Stimulated activated memory B cell treated with anti-CD40 and anti-IgM and Interleukin-4, amounts not matched to agents 10 μg/mL and 1 μg/mL and 100 μg/mL, for 72 hours (primary cell): Measurements from ENCODE around the gene BMP7.
"Not testable (repeated sequence)": the region's sequence is repeated elsewhere in the genome, so short reads cannot be mapped to it uniquely, and the experiment has no call there.

Experiments used
- ATAC-seq: fragments of 150-1000 bp; cut with Tn5 transposase; 2 replicates; pipeline ENCODE4 v1.10.0; 2021
- H3K27ac Mint-ChIP-seq: one replicate; pipeline ENCODE4 v1.8.0; 2022; ENCODE audit warnings: mild to moderate bottlenecking, mixed read lengths
- H3K27me3 Mint-ChIP-seq: one replicate; pipeline ENCODE4 v1.8.0; 2022; ENCODE audit warnings: mixed read lengths
- H3K36me3 Mint-ChIP-seq: one replicate; pipeline ENCODE4 v1.8.0; 2022; ENCODE audit warnings: mixed read lengths
- H3K4me1 Mint-ChIP-seq: one replicate; pipeline ENCODE4 v1.8.0; 2022; ENCODE audit warnings: mixed read lengths
- H3K4me3 Mint-ChIP-seq: one replicate; pipeline ENCODE4 v1.8.0; 2022; ENCODE audit warnings: mild to moderate bottlenecking, moderate library complexity, mixed read lengths
- H3K9me3 Mint-ChIP-seq: one replicate; pipeline ENCODE4 v1.8.0; 2022; ENCODE audit warnings: mixed read lengths

BMP7 gene

DNA sequence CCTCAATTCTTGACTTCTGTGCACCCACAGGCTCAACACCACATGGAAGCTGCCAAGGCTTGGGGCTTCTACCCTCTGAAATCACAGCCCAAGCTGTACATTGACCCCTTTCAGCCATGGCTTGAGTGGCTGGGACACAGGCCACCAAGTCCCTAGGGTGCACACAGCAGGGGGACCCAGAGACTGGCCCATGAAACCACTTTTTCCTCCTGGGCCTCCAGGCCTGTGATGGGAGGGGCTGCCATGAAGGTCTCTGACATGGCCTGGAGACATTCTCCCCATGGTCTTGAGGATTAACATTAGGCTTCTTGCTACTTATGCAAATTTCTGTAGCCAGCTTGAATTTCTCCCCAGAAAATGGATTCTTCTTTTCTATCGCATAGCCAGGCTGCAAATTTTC is 26.7 kb downstream of the BMP7 start:
- H3K4me3 Mint-ChIP-seq, ATAC-seq, H3K27ac Mint-ChIP-seq, H3K4me1 Mint-ChIP-seq, H3K36me3 Mint-ChIP-seq: not testable (repeated sequence)
- Mint-ChIP-seq H3K27me3 (peaks cover 18% of the 10 kb centered on the region), H3K9me3 (peaks cover 12% of the 10 kb centered on the region)

DNA sequence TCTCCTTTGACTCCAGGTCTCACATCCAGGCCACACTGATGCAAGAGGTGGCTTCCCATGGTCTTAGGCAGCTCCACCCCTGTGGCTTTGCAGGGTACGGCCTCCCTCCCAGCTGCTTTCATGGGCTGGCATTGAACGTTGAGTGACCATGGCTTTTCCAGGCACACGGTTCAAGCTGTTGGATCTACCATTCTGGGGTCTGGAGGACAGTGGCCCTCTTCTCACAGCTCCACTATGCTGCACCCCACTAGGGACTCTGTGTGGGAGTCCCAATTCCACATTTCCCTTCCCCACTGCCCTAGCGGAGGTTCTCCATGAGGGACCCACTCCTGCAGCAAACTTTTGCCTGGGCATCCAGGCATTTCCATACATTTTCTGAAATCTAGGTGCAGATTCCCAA is 27.1 kb downstream of the BMP7 start:
- H3K36me3 Mint-ChIP-seq, H3K27ac Mint-ChIP-seq, H3K4me1 Mint-ChIP-seq, ATAC-seq, H3K4me3 Mint-ChIP-seq: not testable (repeated sequence)
- H3K27me3 Mint-ChIP-seq: peaks cover 22% of the 10 kb centered on the region
- H3K9me3 Mint-ChIP-seq: peaks cover 12% of the 10 kb centered on the region

DNA sequence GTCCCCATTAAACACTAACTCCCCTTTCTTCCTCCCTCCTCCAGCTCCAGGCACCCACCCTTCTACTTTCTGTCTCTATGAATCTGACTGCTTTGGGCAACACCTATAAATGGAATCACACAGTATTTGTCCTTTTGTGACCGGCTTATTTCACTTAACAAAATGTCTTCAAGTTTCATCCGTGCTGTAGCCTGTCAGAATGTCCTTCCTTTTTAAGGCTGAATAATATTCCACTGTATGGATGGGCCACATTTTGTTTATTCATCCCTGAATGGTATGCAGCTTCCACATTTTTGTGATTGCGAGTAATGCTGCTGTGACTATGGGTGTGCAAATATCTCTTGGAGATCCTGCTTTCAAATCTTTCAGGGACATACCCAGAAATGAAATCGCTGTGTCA is 28.4 kb downstream of the BMP7 start:
- no peak overlapping the region for H3K4me3 Mint-ChIP-seq
- H3K36me3 Mint-ChIP-seq: no peaks in the 10 kb centered on the region
- peaks cover 27% of the 10 kb centered on the region for H3K27me3 Mint-ChIP-seq
- peaks cover 12% of the 10 kb centered on the region for H3K9me3 Mint-ChIP-seq
- no peaks in the 10 kb centered on the region for H3K4me1 Mint-ChIP-seq
- ATAC-seq: no peak
- H3K27ac Mint-ChIP-seq: no peak overlapping the region

DNA sequence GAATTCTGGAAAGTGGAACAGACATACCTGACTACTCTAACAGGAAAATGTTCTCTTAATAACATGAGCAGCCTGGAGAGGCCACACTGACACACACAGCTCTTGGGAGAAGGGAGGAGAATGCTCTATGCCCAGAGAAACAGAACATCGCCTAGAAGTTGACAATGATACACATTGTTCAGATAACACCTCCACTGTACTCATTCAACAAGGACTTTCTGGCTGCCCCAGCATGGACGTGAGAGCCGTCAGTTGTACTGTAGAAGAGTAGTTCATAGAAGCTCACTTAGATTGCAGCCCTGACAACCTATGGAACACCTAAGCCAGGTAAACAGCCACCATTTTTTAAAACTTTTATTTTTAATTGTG is 28.9 kb downstream of the BMP7 start:
- no peak for ATAC-seq
- H3K27me3 Mint-ChIP-seq: peaks cover 27% of the 10 kb centered on the region
- H3K9me3 Mint-ChIP-seq: peaks cover 12% of the 10 kb centered on the region
- H3K4me1 Mint-ChIP-seq: no peaks in the 10 kb centered on the region
- no peaks in the 10 kb centered on the region for H3K36me3 Mint-ChIP-seq
- no peak overlapping the region for H3K27ac Mint-ChIP-seq
- no peak overlapping the region for H3K4me3 Mint-ChIP-seq

DNA sequence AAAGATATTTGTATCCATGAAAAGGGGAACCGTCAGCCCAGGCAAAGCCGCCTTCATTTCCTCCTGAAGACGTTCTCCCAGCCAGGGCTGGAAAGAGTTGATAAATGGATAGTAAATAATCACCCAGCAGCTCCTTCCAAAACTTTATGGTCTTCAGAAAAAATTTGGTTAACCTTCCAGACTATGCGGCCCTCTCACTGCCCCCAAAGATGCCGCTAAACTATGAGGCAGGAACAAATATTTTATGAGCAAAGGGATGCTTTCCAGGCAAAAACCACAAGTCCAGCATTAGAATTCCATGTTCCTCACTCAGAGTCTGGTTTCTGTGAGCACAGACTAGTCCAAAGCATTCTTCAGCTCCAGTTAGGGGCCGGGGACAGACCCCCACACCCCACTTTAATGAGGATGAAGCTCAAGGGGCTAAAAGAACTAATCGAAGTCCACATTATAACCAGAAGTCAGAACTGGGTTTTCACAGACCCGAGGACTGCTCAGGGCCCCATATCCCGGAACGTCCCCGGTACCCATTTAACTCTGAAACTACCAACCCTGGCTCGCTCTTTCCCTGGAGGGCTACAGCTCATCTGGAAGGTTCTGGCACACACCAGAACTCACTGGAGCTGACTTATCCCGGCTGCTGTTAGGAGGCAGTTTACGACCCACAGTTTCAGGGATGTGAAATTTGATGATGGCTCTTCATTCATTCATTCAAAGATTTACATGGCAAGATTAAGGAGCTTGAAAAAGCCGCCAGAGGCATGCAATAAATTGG is 29.4 kb downstream of the BMP7 start:
- ATAC-seq: no peak
- no peak overlapping the region for H3K4me3 Mint-ChIP-seq
- H3K36me3 Mint-ChIP-seq: no peaks in the 10 kb centered on the region
- peaks cover 12% of the 10 kb centered on the region for H3K9me3 Mint-ChIP-seq
- H3K27me3 Mint-ChIP-seq: peaks cover 27% of the 10 kb centered on the region
- H3K4me1 Mint-ChIP-seq: no peaks in the 10 kb centered on the region
- H3K27ac Mint-ChIP-seq: no peak overlapping the region

DNA sequence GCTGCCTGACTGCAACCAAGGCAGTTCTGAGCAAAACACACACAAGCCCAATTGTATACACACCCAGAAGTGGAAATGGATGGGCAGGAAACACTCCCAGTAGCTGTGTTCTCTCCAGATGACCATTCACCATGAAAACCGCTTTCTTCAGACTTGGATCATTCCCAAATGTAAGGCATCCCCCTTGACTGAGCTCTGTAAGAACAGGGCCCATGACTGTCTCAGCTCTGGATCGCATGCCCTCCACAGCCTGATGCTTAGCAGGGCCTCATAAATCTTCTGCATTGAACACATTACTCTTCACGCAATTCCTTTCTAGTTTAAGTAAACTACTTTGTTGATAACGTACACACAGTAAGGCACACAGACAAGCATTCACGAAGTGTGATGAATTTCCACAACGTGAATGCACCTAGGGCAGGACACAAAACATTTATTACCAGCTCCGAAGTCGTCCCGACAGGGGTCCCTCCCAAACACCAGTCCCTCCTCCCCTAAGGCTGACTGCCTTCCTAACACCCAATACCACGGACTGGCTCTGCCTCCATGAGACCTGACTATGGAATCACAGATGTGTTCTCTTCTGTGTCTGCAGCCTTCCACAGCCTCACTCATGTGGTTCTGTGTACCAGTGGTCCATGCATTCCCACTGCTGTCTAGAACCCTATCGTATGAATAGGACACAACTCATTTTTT is 31.7 kb downstream of the BMP7 start:
- Mint-ChIP-seq H3K4me3 (no peak overlapping the region), H3K36me3 (no peaks in the 10 kb centered on the region), H3K9me3 (peaks cover 8% of the 10 kb centered on the region), H3K27me3 (peaks cover 28% of the 10 kb centered on the region), H3K27ac (no peak overlapping the region), H3K4me1 (no peaks in the 10 kb centered on the region)
- ATAC-seq: no peak

DNA sequence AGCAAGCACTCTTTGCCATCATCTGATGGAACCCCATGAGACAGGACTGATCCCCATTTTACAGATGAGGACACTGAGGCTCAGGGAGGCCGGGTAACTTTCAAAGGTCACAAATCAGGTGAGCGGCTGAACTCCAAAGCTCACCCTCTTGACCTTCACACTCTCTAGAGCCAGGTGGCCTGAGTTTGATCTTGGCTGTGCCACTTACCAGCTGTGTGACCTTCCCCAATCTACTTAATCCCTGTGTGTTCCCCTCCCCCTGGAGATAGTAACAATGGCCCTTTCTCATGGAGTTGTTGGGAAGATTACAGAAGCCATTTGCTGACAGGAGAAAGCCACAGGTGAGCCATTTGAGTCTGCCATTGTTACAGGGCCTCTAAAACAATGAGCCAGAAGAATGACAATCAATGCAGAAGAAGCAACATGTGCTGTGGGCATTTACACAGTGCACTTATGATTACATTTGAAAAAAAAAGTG is 34.5 kb downstream of the BMP7 start:
- Mint-ChIP-seq H3K4me1 (no peaks in the 10 kb centered on the region), H3K27ac (no peak overlapping the region), H3K4me3 (no peak overlapping the region), H3K9me3 (no peaks in the 10 kb centered on the region), H3K27me3 (peaks cover 38% of the 10 kb centered on the region), H3K36me3 (no peaks in the 10 kb centered on the region)
- no peak for ATAC-seq

DNA sequence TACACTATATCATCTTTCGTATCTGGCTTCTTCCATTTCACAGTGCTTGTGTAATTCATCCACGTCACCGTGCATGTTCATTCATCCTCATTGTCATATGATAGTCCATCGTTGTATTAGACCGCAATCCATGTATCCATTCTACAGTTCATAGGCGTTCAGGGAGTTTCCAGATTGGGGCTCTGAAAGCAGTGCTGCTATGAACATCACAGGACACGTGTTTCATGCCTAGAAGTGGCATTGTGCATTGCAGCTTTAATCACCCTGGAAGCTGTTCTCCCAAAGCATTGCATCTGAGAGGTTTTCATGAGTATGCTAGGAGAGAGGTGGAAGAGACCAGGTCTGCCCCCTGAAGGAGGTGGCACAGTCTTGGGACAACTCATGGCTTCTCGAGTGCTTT is 35.3 kb downstream of the BMP7 start:
- no peaks in the 10 kb centered on the region for H3K9me3 Mint-ChIP-seq
- ATAC-seq: no peak
- H3K36me3 Mint-ChIP-seq: no peaks in the 10 kb centered on the region
- no peak overlapping the region for H3K27ac Mint-ChIP-seq
- H3K4me1 Mint-ChIP-seq: no peaks in the 10 kb centered on the region
- peaks cover 35% of the 10 kb centered on the region for H3K27me3 Mint-ChIP-seq
- no peak overlapping the region for H3K4me3 Mint-ChIP-seq

DNA sequence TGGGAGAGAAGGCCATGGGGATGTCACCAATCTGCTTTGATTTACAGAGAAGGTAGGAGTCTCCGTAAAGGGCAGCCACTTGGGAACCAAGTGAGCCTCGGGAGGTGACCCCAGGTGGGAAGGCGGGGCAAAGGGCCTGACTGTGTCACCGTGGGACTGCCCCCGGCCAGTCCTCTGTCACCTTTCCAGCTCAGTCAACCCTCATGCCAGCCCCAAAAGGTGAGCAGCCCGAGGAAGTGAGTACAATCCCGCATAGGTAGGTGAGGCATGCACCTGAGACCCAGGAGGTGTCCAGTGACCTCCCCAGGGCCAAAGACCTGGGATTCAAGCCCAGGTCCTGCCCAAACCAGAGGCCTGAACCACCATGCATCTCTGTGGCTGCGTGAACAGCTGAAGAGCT is 36.2 kb downstream of the BMP7 start:
- no peak overlapping the region for H3K4me3 Mint-ChIP-seq
- H3K9me3 Mint-ChIP-seq: no peaks in the 10 kb centered on the region
- ATAC-seq: no peak
- H3K4me1 Mint-ChIP-seq: no peaks in the 10 kb centered on the region
- no peak overlapping the region for H3K27ac Mint-ChIP-seq
- H3K27me3 Mint-ChIP-seq: peaks cover 25% of the 10 kb centered on the region
- no peaks in the 10 kb centered on the region for H3K36me3 Mint-ChIP-seq

DNA sequence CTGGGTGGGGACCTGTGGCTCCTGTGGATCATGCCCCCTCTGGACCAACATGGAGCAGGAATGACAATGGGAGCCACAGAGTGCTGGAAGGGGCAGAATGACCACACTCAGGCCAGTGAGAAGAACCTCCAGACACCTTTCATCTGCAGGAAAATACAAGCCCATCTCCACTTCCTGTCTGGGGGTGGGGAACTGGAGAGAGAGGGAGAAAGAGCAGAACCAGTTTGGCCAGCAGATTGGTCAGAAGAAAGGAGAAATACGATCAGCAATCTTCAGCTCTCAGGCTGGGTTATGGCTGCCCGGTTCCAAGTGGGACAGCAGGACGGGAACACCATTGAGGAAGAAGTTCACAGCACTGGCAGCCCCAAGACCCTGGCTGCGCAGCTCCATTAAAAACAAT is 37.0 kb downstream of the BMP7 start:
- no peaks in the 10 kb centered on the region for H3K4me1 Mint-ChIP-seq
- no peak for ATAC-seq
- peaks cover 19% of the 10 kb centered on the region for H3K27me3 Mint-ChIP-seq
- no peak overlapping the region for H3K27ac Mint-ChIP-seq
- H3K36me3 Mint-ChIP-seq: no peaks in the 10 kb centered on the region
- H3K4me3 Mint-ChIP-seq: no peak overlapping the region
- no peaks in the 10 kb centered on the region for H3K9me3 Mint-ChIP-seq

DNA sequence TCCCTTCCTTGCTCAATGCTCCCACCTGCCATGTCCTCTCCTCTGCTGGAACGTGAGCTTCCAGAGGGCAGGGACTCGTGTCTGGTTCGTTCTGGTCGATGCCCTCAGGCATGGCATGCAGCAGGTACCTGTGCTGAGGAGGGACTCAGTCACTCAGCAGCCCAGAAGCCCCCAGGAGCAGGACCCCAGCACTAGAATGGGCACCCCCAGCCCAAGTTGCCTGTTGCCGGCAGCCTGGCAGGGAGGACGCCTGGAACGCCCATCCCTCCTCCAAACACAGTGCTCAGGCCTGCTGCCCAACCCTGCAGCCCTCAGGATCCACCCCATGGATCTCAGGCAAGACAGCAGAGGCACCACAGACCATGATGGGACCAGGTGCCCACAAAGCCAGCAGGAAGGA is 40.6 kb downstream of the BMP7 start:
- Mint-ChIP-seq H3K4me1 (no peaks in the 10 kb centered on the region), H3K9me3 (no peaks in the 10 kb centered on the region), H3K36me3 (no peaks in the 10 kb centered on the region), H3K27me3 (peaks cover 36% of the 10 kb centered on the region), H3K27ac (no peak overlapping the region), H3K4me3 (no peak overlapping the region)
- ATAC-seq: no peak

DNA sequence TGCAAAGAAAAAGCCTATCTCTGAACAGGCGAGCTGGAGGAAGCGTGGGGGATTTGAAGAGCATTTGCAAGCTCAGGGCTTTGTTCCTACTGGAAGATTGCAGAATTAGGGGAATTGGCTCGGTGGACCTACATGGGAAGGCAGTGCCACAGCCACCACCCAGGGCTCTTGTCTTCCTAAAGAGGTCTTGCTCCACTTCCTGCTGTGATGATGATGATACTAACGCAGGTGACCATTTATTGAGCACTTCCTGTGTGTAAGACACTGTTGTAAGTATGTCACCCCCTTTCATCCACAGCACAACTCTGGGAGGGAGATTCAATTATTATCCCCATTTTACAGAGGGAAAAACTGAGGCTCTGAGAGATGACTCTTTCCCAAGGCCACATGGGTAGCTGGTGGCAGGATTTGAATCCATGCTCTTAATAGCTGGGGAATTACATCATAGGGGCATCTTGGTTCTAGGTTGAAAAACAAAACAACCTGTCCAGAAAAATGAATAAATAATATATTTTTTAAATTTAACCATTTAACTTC is 41.2 kb downstream of the BMP7 start:
- no peaks in the 10 kb centered on the region for H3K36me3 Mint-ChIP-seq
- H3K27me3 Mint-ChIP-seq: peaks cover 37% of the 10 kb centered on the region
- no peaks in the 10 kb centered on the region for H3K9me3 Mint-ChIP-seq
- H3K4me3 Mint-ChIP-seq: no peak overlapping the region
- H3K27ac Mint-ChIP-seq: no peak overlapping the region
- no peaks in the 10 kb centered on the region for H3K4me1 Mint-ChIP-seq
- no peak for ATAC-seq

DNA sequence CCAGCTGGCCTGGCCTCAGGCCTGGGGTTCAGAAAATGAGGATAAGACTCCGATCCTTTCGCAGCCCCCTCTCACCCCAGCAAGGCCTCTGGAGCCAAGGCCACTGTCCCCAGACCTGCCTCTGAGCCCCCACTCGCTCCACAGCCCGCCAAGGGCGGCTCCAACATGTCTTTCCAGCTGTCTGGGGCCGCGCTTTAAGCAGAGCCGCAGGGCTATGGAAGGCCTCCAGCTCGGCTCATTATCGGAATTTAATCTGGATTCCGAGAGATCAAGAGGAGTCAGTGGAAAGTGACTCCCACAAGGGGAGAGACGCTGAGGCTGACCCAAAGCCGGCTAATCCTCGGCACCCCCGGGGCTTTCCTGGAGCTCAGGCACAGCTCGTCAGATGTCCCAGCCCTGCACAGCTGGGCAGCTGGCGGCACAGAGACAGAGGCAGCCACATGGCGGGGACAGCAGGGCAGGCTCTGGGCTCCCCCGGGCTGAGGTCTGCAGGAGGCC is 41.8 kb downstream of the BMP7 start:
- Mint-ChIP-seq H3K4me1 (no peaks in the 10 kb centered on the region), H3K9me3 (no peaks in the 10 kb centered on the region), H3K27ac (no peak overlapping the region), H3K36me3 (no peaks in the 10 kb centered on the region), H3K27me3 (peaks cover 37% of the 10 kb centered on the region), H3K4me3 (no peak overlapping the region)
- no peak for ATAC-seq

DNA sequence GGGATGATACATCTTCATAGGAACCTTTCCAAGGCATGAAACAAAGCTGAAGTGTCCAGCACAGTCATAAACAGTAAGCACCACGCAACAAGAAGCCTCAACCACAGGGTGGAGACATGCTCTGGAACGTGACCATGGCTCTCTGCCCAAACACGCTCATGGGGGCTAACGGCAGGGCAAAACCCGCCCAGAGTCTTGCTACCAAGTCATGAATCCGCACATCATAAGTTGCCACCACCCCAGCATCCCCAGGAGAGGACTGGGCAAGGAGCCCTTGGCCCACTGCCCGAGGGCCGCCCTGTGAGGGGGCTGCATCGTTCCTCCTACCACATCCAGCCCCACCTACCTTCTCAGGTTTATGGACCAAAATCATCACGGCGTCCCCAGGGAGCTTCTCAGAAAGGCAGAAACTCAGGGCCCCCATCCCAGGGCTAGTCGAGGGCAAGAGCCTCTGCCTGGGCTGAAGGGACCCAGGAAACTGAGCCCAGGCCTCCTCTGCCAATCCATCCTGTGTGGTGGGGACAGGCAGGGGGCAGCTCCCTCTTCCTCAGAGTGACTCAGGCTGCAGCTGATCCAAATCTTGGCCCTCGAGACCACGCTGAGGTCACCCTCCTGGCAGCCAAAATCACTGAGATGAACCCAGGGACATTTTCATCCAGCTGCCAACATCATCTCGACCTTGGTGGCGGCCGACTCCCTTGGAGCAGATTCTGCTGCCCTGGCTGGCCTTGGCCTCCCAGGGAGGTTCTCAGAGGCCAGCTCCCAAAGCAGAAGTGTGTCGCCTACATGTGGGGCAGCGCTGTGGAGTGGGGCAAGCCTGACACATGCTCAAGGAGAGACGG is 42.6 kb downstream of the BMP7 start:
- no peak for ATAC-seq
- H3K36me3 Mint-ChIP-seq: no peaks in the 10 kb centered on the region
- no peaks in the 10 kb centered on the region for H3K9me3 Mint-ChIP-seq
- no peak overlapping the region for H3K27ac Mint-ChIP-seq
- no peak overlapping the region for H3K4me3 Mint-ChIP-seq
- no peaks in the 10 kb centered on the region for H3K4me1 Mint-ChIP-seq
- peaks cover 28% of the 10 kb centered on the region for H3K27me3 Mint-ChIP-seq

DNA sequence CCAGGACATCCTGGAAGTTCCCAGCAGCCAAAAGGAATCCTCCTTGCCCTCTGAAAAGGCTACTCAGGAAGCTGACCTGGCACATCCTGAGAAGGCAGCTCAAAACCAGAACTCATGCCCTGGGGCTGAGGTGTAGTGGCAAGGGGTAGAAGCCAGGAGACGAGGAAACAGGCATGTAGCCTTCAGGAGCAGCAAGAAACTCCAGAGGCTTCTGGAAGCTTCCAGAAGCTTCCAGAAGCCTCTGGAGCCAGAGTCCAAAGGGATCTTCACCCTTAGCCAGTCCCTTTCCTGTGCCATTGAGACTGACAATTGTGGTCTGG is 43.9 kb downstream of the BMP7 start:
- ATAC-seq: no peak

More for the DNA sequence above, 43.9 kb downstream of the BMP7 start:
- H3K27me3 Mint-ChIP-seq: peaks cover 26% of the 10 kb centered on the region
- H3K36me3 Mint-ChIP-seq: no peaks in the 10 kb centered on the region
- no peaks in the 10 kb centered on the region for H3K4me1 Mint-ChIP-seq
- H3K4me3 Mint-ChIP-seq: no peak overlapping the region
- H3K9me3 Mint-ChIP-seq: no peaks in the 10 kb centered on the region
- no peak overlapping the region for H3K27ac Mint-ChIP-seq
